GM23248 (cell line): ENCODE data around the gene MAFB. TPM values are rescaled to one million over a fixed set of nuclear protein-coding genes. Genes with fewer than 3 reads are reported as not detected.

Experiments used
- DNase-seq: peaks from one replicate; pipeline ENCODE4 v3.0.0-alpha.2; 2015
- H2AFZ ChIP-seq: fragments of 200-600 bp; sonication (generic); 2 replicates; pipeline ENCODE4 v1.6.1; 2016; ENCODE audit warnings: antibody characterized with exemption
- H3F3A ChIP-seq: fragments of 200-600 bp; sonication (generic); 2 replicates; pipeline ENCODE4 v1.6.1; 2016; ENCODE audit warnings: mild to moderate bottlenecking, antibody characterized with exemption, mixed run types; ENCODE audit not compliant: insufficient read depth
- H3K27ac ChIP-seq: fragments of 200-600 bp; sonication (generic); 2 replicates; pipeline ENCODE4 v1.5.1; 2016; ENCODE audit warnings: mild to moderate bottlenecking
- H3K27me3 ChIP-seq: fragments of 200-600 bp; sonication (generic); replicated peaks from 2 replicates; pipeline ENCODE4 v1.6.1; 2016; ENCODE audit warnings: mild to moderate bottlenecking; ENCODE audit not compliant: insufficient read depth
- H3K36me3 ChIP-seq: fragments of 200-600 bp; sonication (generic); 2 replicates; pipeline ENCODE4 v1.6.1; 2016; ENCODE audit warnings: low read depth, mild to moderate bottlenecking
- H3K4me1 ChIP-seq: fragments of 200-600 bp; sonication (generic); 2 replicates; pipeline ENCODE4 v1.6.1; 2016; ENCODE audit warnings: mild to moderate bottlenecking; ENCODE audit not compliant: insufficient read depth
- H3K4me2 ChIP-seq: fragments of 200-600 bp; sonication (generic); one replicate; pipeline ENCODE4 v1.6.1; 2016; ENCODE audit warnings: mild to moderate bottlenecking; ENCODE audit not compliant: unreplicated experiment
- H3K4me3 ChIP-seq: fragments of 200-600 bp; sonication (generic); 2 replicates; pipeline ENCODE4 v1.5.1; 2016; ENCODE audit warnings: mild to moderate bottlenecking
- H3K79me2 ChIP-seq: fragments of 200-600 bp; sonication (generic); 2 replicates; pipeline ENCODE4 v1.6.1; 2016; ENCODE audit warnings: mild to moderate bottlenecking; ENCODE audit not compliant: insufficient read depth
- H3K9ac ChIP-seq: fragments of 200-600 bp; sonication (generic); 2 replicates; pipeline ENCODE4 v1.6.1; 2016; ENCODE audit warnings: mild to moderate bottlenecking
- H3K9me2 ChIP-seq: fragments of 200-600 bp; sonication (generic); 2 replicates; pipeline ENCODE4 v1.6.1; 2016; ENCODE audit warnings: mixed run types, mild to moderate bottlenecking, moderate library complexity; ENCODE audit not compliant: insufficient read depth
- H3K9me3 ChIP-seq: fragments of 200-600 bp; sonication (generic); one replicate; pipeline ENCODE4 v1.6.1; 2017; ENCODE audit warnings: low read depth
- H4K20me1 ChIP-seq: fragments of 200-600 bp; sonication (generic); 2 replicates; pipeline ENCODE4 v1.6.0; 2016; ENCODE audit not compliant: insufficient read depth
- EZH2 ChIP-seq: fragments of 200-600 bp; sonication (generic); IDR thresholded peaks from 2 replicates; pipeline ENCODE4 v1.6.1; 2018; ENCODE audit warnings: antibody characterized with exemption, mild to moderate bottlenecking; ENCODE audit not compliant: insufficient read depth, poor library complexity, severe bottlenecking
- EZH2phosphoT487 ChIP-seq: fragments of 200-600 bp; sonication (generic); IDR thresholded peaks from 2 replicates; pipeline ENCODE4 v1.6.1; 2018; ENCODE audit warnings: antibody characterized with exemption, moderate library complexity, mild to moderate bottlenecking, low read depth; ENCODE audit not compliant: insufficient read depth
- WGBS, 2 experiments: methylation state at CpG; one replicate each; pipeline ENCODE4 v1.1.6; 2015 to 2017; ENCODE audit warnings: low lambda C conversion rate in 2 of 2, low coverage in 1 of 2; ENCODE audit errors: missing lambda C conversion rate in 2 of 2; 5-methylcytosine and 5-hydroxymethylcytosine counted together
- in situ Hi-C: fragments of 300-500 bp; cut with MboI; formaldehyde crosslinking; loops from 2 replicates; pipeline ENCODE4 v1.15.0; 2020
- polyA plus RNA-seq: library from polyadenylated mRNA; unstranded; fragments of >200 nt; fragmentation: Nextera tagmentation; extraction: Ambion mirVana; gene quantifications from 2 replicates; pipeline ENCODE4 v1.2.1, GENCODE V29; 2016
- total RNA-seq: library from RNA; depleted of rRNA; stranded (reverse); fragments of >200 nt; shearing (Covaris generic); gene quantifications from 2 replicates; pipeline ENCODE4 v1.2.3, GENCODE V29; 2014

The MAFB gene
- total and polyA plus RNA-seq, 2 experiments from 2014 or later, result 1.9 to 3.8 TPM

GRCh38 chr20:40646813-40647212, 42.2 kb downstream of the MAFB start:
- TF ChIP-seq EZH2phosphoT487 (no peak), EZH2 (no peak)
- Histone ChIP-seq H3K79me2 (no peaks in the 10 kb centered on the region), H3K9me2 (no peaks in the 10 kb centered on the region), H3K4me3 (no peak overlapping the region), H3K9ac (no peak overlapping the region), H2AFZ (no peak overlapping the region), H3K27me3 (no peaks in the 10 kb centered on the region), H3K9me3 (no peaks in the 10 kb centered on the region), H3K4me1 (no peaks in the 10 kb centered on the region), H3K36me3 (no peaks in the 10 kb centered on the region), H3F3A (no peaks in the 10 kb centered on the region), H3K27ac (no peak overlapping the region), H3K4me2 (no peak overlapping the region), H4K20me1 (no peaks in the 10 kb centered on the region)
- 62 to 63% methylated on average over 6 of the region's 6 CpGs for WGBS, 2 experiments
- in situ Hi-C loops, result no loop called here
- DNase-seq, result no peak

GRCh38 chr20:40646361-40646760, 42.7 kb downstream of the MAFB start:
- H3K4me3 ChIP-seq, result no peak overlapping the region
- no peaks in the 10 kb centered on the region for H3K36me3 ChIP-seq
- WGBS, 2 experiments, result 34 to 44% methylated on average over 4 to 8 of the region's 8 CpGs
- H3K27ac ChIP-seq, result no peak overlapping the region
- H4K20me1 ChIP-seq, result no peaks in the 10 kb centered on the region
- H3K4me2 ChIP-seq, result no peak overlapping the region
- no peaks in the 10 kb centered on the region for H3K27me3 ChIP-seq
- no peak overlapping the region for H2AFZ ChIP-seq
- TF ChIP-seq EZH2phosphoT487 (no peak), EZH2 (no peak)
- no peak for DNase-seq
- no peaks in the 10 kb centered on the region for H3F3A ChIP-seq
- no peaks in the 10 kb centered on the region for H3K9me3 ChIP-seq
- H3K4me1 ChIP-seq, result no peaks in the 10 kb centered on the region
- in situ Hi-C loops, result no loop called here
- H3K9ac ChIP-seq, result no peak overlapping the region
- no peaks in the 10 kb centered on the region for H3K79me2 ChIP-seq
- no peaks in the 10 kb centered on the region for H3K9me2 ChIP-seq

- Histone ChIP-seq H3K36me3 (no peaks in the 10 kb centered on the region), H3K9me3 (no peaks in the 10 kb centered on the region), H3K79me2 (no peaks in the 10 kb centered on the region), H3K4me3 (no peak overlapping the region), H3K9ac (no peak overlapping the region), H3K4me2 (no peak overlapping the region), H3K27ac (no peak overlapping the region), H2AFZ (no peak overlapping the region), H3F3A (no peaks in the 10 kb centered on the region), H4K20me1 (no peaks in the 10 kb centered on the region), H3K9me2 (no peaks in the 10 kb centered on the region), H3K27me3 (no peaks in the 10 kb centered on the region), H3K4me1 (no peaks in the 10 kb centered on the region)
- no peak for TF ChIP-seq EZH2phosphoT487
- no peak for TF ChIP-seq EZH2
- 30 to 37% methylated on average over 2 of the region's 2 CpGs for WGBS, 2 experiments
- in situ Hi-C loops, result no loop called here
- no peak for DNase-seq
Measured at GRCh38 chr20:40644863-40645262, 44.2 kb downstream of the MAFB start.

GRCh38 chr20:40643891-40644290, 45.1 kb downstream of the MAFB start:
- H2AFZ ChIP-seq, result no peak overlapping the region
- TF ChIP-seq EZH2phosphoT487 (no peak), EZH2 (no peak)
- no peaks in the 10 kb centered on the region for H3K79me2 ChIP-seq
- no peak overlapping the region for H3K27ac ChIP-seq
- no peaks in the 10 kb centered on the region for H3K27me3 ChIP-seq
- WGBS, 2 experiments, result 58 to 72% methylated on average over 5 of the region's 5 CpGs
- no peaks in the 10 kb centered on the region for H3K9me3 ChIP-seq
- H3K4me2 ChIP-seq, result no peak overlapping the region
- H4K20me1 ChIP-seq, result no peaks in the 10 kb centered on the region
- DNase-seq, result no peak
- H3K36me3 ChIP-seq, result no peaks in the 10 kb centered on the region
- in situ Hi-C loops, result no loop called here
- H3K4me1 ChIP-seq, result no peaks in the 10 kb centered on the region
- no peak overlapping the region for H3K4me3 ChIP-seq
- H3K9ac ChIP-seq, result no peak overlapping the region
- no peaks in the 10 kb centered on the region for H3F3A ChIP-seq
- H3K9me2 ChIP-seq, result no peaks in the 10 kb centered on the region

- H3K36me3 ChIP-seq, result no peaks in the 10 kb centered on the region
- H3K4me1 ChIP-seq, result no peaks in the 10 kb centered on the region
- no peaks in the 10 kb centered on the region for H4K20me1 ChIP-seq
- no peak overlapping the region for H3K9ac ChIP-seq
- no peaks in the 10 kb centered on the region for H3K27me3 ChIP-seq
- no peak overlapping the region for H3K4me3 ChIP-seq
- TF ChIP-seq EZH2, result no peak
- TF ChIP-seq EZH2phosphoT487, result no peak
- H3K9me3 ChIP-seq, result no peaks in the 10 kb centered on the region
- DNase-seq, result no peak
- WGBS, 2 experiments, result 50% methylated on average over 4 of the region's 4 CpGs
- in situ Hi-C loops, result no loop called here
- H3K79me2 ChIP-seq, result no peaks in the 10 kb centered on the region
- no peaks in the 10 kb centered on the region for H3K9me2 ChIP-seq
- no peaks in the 10 kb centered on the region for H3F3A ChIP-seq
- H3K27ac ChIP-seq, result no peak overlapping the region
- no peak overlapping the region for H2AFZ ChIP-seq
- no peak overlapping the region for H3K4me2 ChIP-seq
Measured at GRCh38 chr20:40641809-40642208, 47.2 kb downstream of the MAFB start.
